A673 (cell line): ENCODE data around the gene FBXW8. TPM values are rescaled to one million over a fixed set of nuclear protein-coding genes. Genes with fewer than 3 reads are reported as not detected.

Experiments used
- BruUV-seq: library from RNA; stranded (reverse); fragments of 400-500 nt; replicated peaks from 2 replicates; lab custom pipeline; 2021; lab: Mats Ljungman, UMichigan
- CTCF ChIA-PET: fragments of 300-600 bp; sonication (Branson Sonifier 250); formaldehyde crosslinking; loops from one replicate; lab custom pipeline; 2022; ENCODE audit warnings: antibody characterized with exemption; lab: Charles Lee
- POLR2A ChIA-PET: fragments of 300-600 bp; sonication (Branson Sonifier 250); formaldehyde crosslinking; loops from one replicate; lab custom pipeline; 2022; ENCODE audit warnings: antibody characterized with exemption; ENCODE audit not compliant: low non-redundant PET; lab: Charles Lee
- DNase-seq: peaks from one replicate; pipeline ENCODE4 v3.0.0-alpha.2; 2015; ENCODE audit warnings: low spot score
- H3K27ac ChIP-seq: fragments of 200-600 bp; sonication (generic); 2 replicates; pipeline ENCODE4 v1.5.1; 2016; ENCODE audit warnings: mixed run types, low read depth, mild to moderate bottlenecking, mixed read lengths, antibody characterized with exemption, low read length; ENCODE audit not compliant: poor library complexity, severe bottlenecking
- H3K27me3 ChIP-seq: fragments of 200-600 bp; sonication (generic); replicated peaks from 2 replicates; pipeline ENCODE4 v1.6.1; 2017; ENCODE audit warnings: mixed run types, low read depth, mild to moderate bottlenecking, mixed read lengths, antibody characterized with exemption, low read length; ENCODE audit not compliant: insufficient read depth, poor library complexity
- H3K36me3 ChIP-seq: fragments of 200-600 bp; sonication (generic); 2 replicates; pipeline ENCODE4 v1.6.1; 2016; ENCODE audit warnings: mixed run types, mild to moderate bottlenecking, mixed read lengths, antibody characterized with exemption, low read length; ENCODE audit not compliant: insufficient read depth, poor library complexity, severe bottlenecking
- H3K4me1 ChIP-seq: fragments of 200-600 bp; sonication (generic); 2 replicates; pipeline ENCODE4 v1.6.1; 2017; ENCODE audit warnings: mixed run types, mild to moderate bottlenecking, mixed read lengths, antibody characterized with exemption, low read length; ENCODE audit not compliant: insufficient read depth, poor library complexity, severe bottlenecking
- H3K4me3 ChIP-seq: fragments of 200-600 bp; sonication (generic); 2 replicates; pipeline ENCODE4 v1.5.1; 2016; ENCODE audit warnings: low read depth, mixed run types, mild to moderate bottlenecking, mixed read lengths, low read length; ENCODE audit not compliant: poor library complexity, severe bottlenecking
- H3K9me3 ChIP-seq: fragments of 200-600 bp; sonication (generic); 2 replicates; pipeline ENCODE4 v1.6.1; 2016; ENCODE audit warnings: mixed run types, low read depth, mild to moderate bottlenecking, mixed read lengths, antibody characterized with exemption, low read length; ENCODE audit not compliant: poor library complexity, severe bottlenecking
- EZH2 ChIP-seq: fragments of 200-600 bp; sonication (generic); IDR thresholded peaks from 2 replicates; pipeline ENCODE4 v1.6.1; 2017; ENCODE audit warnings: borderline replicate concordance, low read depth, mild to moderate bottlenecking, mixed read lengths, antibody characterized with exemption, low read length; ENCODE audit not compliant: poor library complexity, severe bottlenecking
- intact Hi-C: fragments of 100-400 bp; cut with micrococcal nuclease; formaldehyde crosslinking; loops from one replicate; pipeline ENCODE4 v1.10.0; 2022; ENCODE audit not compliant: unreplicated experiment
- total RNA-seq: library from RNA; stranded (reverse); gene quantifications from 2 replicates; pipeline ENCODE4 v1.2.3, GENCODE V29; 2021
- TF ChIP-seq, protein P1 (sequence below): fragments of 300-800, 200-600 bp; sonication (generic); conservative IDR thresholded peaks from 2 replicates; pipeline ENCODE4 v1.5.1; 2017; ENCODE audit warnings: low read depth, mild to moderate bottlenecking, antibody characterized with exemption, low read length, moderate library complexity, mixed read lengths

The FBXW8 gene
- total RNA-seq, 1 experiment from 2014 or later: 14.8 TPM

DNA sequence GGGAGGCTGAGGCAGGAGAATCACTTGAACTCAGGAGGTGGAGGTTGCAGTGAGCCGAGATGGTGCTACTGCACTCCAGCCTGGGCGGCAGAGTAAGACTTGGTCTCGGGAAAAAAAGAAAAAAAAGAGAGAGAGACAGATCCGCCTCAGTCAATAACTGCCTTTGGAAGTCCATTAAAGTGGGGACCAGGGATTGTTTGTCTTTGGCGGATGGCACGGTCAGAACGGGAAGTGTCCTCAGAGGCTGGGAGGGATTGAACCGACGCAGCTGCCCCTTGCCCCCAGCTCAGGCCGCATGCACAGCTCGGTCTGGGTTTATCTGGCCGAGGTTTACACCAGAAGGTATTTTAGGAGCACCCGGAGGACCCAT lies 134.0 kb downstream of the FBXW8 start:
- H3K9me3 ChIP-seq: no peaks in the 10 kb centered on the region
- TF ChIP-seq, protein P1, sequence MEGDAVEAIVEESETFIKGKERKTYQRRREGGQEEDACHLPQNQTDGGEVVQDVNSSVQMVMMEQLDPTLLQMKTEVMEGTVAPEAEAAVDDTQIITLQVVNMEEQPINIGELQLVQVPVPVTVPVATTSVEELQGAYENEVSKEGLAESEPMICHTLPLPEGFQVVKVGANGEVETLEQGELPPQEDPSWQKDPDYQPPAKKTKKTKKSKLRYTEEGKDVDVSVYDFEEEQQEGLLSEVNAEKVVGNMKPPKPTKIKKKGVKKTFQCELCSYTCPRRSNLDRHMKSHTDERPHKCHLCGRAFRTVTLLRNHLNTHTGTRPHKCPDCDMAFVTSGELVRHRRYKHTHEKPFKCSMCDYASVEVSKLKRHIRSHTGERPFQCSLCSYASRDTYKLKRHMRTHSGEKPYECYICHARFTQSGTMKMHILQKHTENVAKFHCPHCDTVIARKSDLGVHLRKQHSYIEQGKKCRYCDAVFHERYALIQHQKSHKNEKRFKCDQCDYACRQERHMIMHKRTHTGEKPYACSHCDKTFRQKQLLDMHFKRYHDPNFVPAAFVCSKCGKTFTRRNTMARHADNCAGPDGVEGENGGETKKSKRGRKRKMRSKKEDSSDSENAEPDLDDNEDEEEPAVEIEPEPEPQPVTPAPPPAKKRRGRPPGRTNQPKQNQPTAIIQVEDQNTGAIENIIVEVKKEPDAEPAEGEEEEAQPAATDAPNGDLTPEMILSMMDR: no peak
- no peak for TF ChIP-seq EZH2
- no peaks in the 10 kb centered on the region for H3K36me3 ChIP-seq
- no peak overlapping the region for H3K27ac ChIP-seq
- H3K4me3 ChIP-seq: no peak overlapping the region
- H3K4me1 ChIP-seq: peaks cover 6% of the 10 kb centered on the region
- no peak for DNase-seq
- ChIA-PET POLR2A (no interaction called here), CTCF (no interaction called here)
- no peaks in the 10 kb centered on the region for H3K27me3 ChIP-seq
- no TSS peak for BruUV-seq
- intact Hi-C loops: no loop called here

DNA sequence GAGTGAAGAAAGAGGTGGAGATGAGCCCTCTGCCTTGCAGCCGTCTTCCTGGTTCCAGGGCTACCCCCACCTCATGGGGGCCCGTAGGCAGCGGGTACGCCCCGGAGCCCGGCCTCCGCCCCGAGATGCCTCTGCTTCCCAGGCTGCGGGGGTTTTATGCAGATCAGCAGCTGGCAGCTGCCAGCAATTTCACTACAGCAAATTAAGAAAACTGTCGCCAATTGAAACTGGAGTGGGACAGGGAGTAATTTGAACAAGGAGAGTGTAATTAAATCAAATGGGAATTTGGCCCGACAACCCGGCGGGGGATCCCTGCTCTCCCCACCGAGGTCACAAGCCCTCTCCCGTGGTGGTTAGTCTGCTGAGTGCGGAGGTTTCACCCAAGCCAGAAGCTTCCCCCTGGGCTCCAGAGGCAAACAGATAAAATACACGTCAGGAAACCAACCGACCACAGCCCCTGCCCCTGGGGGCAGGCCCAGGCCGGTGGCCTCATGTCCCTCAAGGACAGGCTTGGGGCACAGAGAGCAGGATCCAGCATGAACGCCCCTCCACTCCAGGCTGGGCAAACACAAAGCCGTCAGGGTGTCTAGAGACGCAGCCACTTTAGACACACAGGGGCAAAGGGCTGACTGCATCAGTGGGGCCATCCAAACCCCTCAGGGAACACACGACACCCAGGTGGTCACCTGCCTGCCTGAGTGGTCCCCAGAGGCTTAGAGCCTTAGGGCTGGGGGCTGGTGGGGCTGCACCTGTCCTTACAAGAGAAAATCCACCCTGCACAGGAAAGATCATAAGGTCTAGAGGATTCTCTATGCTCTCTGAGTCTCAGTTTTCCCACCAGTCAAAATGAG lies 134.6 kb downstream of the FBXW8 start:
- Histone ChIP-seq H3K36me3 (no peaks in the 10 kb centered on the region), H3K27ac (no peak overlapping the region), H3K4me3 (no peak overlapping the region), H3K27me3 (no peaks in the 10 kb centered on the region), H3K9me3 (no peaks in the 10 kb centered on the region), H3K4me1 (peaks cover 6% of the 10 kb centered on the region)
- intact Hi-C loops: no loop called here
- TF ChIP-seq, protein P1: no peak
- TF ChIP-seq EZH2: no peak
- ChIA-PET POLR2A (no interaction called here), CTCF (no interaction called here)
- BruUV-seq: no TSS peak
- no peak for DNase-seq

DNA sequence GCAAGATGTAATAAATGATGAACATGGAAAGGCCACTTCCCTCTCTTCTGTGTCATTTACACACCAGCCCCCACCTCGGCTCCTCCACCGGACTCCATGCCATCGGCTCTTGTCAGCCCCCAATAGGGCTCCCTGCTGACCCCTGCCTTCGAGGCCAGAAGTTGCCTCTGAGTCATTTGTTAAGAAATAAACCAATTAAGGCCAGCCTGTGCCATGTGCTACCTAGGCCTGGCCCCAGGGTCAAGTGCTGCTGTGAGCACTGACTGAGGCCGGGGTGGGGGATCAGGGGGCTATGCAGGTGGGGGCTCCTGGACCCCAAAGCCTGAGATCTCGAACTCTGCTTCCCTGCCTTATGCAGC lies 135.2 kb downstream of the FBXW8 start:
- H3K9me3 ChIP-seq: no peaks in the 10 kb centered on the region
- H3K36me3 ChIP-seq: no peaks in the 10 kb centered on the region
- no peaks in the 10 kb centered on the region for H3K27me3 ChIP-seq
- no peak overlapping the region for H3K4me3 ChIP-seq
- H3K4me1 ChIP-seq: peaks cover 6% of the 10 kb centered on the region
- BruUV-seq: no TSS peak
- TF ChIP-seq EZH2: no peak
- TF ChIP-seq, protein P1: no peak
- ChIA-PET POLR2A (no interaction called here), CTCF (no interaction called here)
- DNase-seq: no peak
- intact Hi-C loops: no loop called here
- no peak overlapping the region for H3K27ac ChIP-seq
